Measurements from ENCODE around the gene MBD4. TPM values are rescaled to one million over a fixed set of nuclear protein-coding genes. Genes with fewer than 3 reads are reported as not detected.

MBD4 gene
- total and polyA plus RNA-seq, 2 of the 4 experiments (the other 2 are of a cell fraction), result 13.8 to 15.0 TPM

DNA sequence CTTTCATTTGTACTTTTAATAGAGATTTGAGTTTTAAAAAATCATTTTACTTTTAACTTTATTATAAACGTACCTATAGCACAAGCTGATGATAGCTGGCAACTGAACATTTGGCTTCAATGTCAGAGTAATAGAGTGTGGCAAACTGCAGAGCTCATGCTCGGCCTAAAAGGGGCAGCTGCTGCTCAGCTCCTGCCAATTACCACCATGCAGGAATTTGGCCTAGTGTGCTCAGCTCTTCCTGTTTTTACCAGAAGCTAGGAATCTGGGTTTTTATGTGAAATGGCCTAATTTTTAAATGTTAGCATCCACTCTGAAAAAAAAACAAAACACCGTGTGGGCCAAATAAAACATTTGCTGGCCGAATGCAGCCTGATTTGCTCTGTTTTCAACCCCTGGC lies 2.0 kb upstream of the MBD4 start:
- Histone ChIP-seq H3K9me3 (ENCODE audit: control insufficient read depth, insufficient read depth, low read length) (no peaks in the 10 kb centered on the region), H3K56ac (ENCODE audit: extremely low read depth, insufficient read depth, low read length) (peak overlapping the region; percentile 49; the same call in 1 of the 2 replicates), H4K8ac (ENCODE audit: low read depth in 2 of 2, low read length in 2 of 2) (peak overlapping the region; percentile 36 to 78; a peak in 3 of 4 replicates), H3K4me1 (ENCODE audit: control insufficient read depth, insufficient read depth, low read length) (peaks cover 4% of the 10 kb centered on the region), H3K4me2 (ENCODE audit: low read depth, low read length) (peak overlapping the region; percentile 14), H3K9ac (ENCODE audit: low read depth, low read length) (peak overlapping the region; percentile 65), H3K18ac (ENCODE audit: low read depth, low read length) (no peak overlapping the region), H3K36me3 (ENCODE audit: control insufficient read depth, insufficient read depth, low read length) (peaks cover 4% of the 10 kb centered on the region; the same call in 1 of the 2 replicates), H2AK5ac (ENCODE audit: low read depth, low read length) (no peak overlapping the region), H4K91ac (ENCODE audit: insufficient read depth, low read depth, low read length) (peak overlapping the region; percentile 28; the same call in 1 of the 2 replicates), H4K5ac (ENCODE audit: low read depth, low read length) (peak overlapping the region; percentile 20), H3K27ac (ENCODE audit: insufficient read depth, low read length) (peak overlapping the region; percentile 74; the same call in 1 of the 2 replicates), H3K4me3 (ENCODE audit: insufficient read depth, low read depth, low read length) (no peak overlapping the region), H2BK5ac (ENCODE audit: low read depth, low read length, poor library complexity, severe bottlenecking) (peak overlapping the region; percentile 92), H3K14ac (replicated peaks; ENCODE audit: low read depth, low read length) (peak overlapping the region; percentile 86; the same call in 1 of the 2 replicates), H2BK120ac (ENCODE audit: low read depth, low read length) (peak overlapping the region; percentile 65), H3K79me1 (ENCODE audit: low read depth in 1 of 2, low read length in 2 of 2) (peaks cover 21 to 65% of the 10 kb centered on the region in 2 experiments), H2BK15ac (ENCODE audit: low read depth, low read length) (peak overlapping the region; percentile 0; the same call in 1 of the 3 replicates), H3K9me1 (ENCODE audit: insufficient read depth, low read length) (peaks cover 6% of the 10 kb centered on the region; the same call in 1 of the 2 replicates), H2AFZ (replicated peaks; ENCODE audit: low read length, poor library complexity) (peak overlapping the region; percentile 46), H3K4ac (ENCODE audit: low read depth, low read length) (peak overlapping the region; percentile 83), H2BK20ac (ENCODE audit: low read depth, low read length) (0 out of 2 replicates have a peak overlapping the region, but pooled peaks have one; percentile 62), H3K27me3 (ENCODE audit: control insufficient read depth, insufficient read depth, low read length) (no peaks in the 10 kb centered on the region), H3K23ac (ENCODE audit: low read depth, low read length) (peak overlapping the region; percentile 26), H2AK9ac (replicated peaks; ENCODE audit: low read depth, low read length, poor library complexity) (peak overlapping the region; percentile 18), H4K20me1 (ENCODE audit: insufficient read depth, low read length) (no peaks in the 10 kb centered on the region)
- intact Hi-C loops (cut with micrococcal nuclease), result loop anchor here (2.0 to 5.0 kb wide), 5 partner anchors 46 to 386 kb away; no protein-coding TSS in a partner anchor
- ChIA-PET POLR2A (ENCODE audit: unreplicated experiment) (no interaction called here), CTCF (interaction anchor here (0.9 to 1.8 kb wide), 4 partner anchors 31 to 58 kb away, joined by 3 to 6 read pairs (median 4); no protein-coding TSS in a partner anchor)
- DNase-seq (peak; percentile 50), ATAC-seq (ENCODE audit: low read depth) (no peak)
- in situ Hi-C loops (cut with MboI; ENCODE audit: low sequenced_read_pairs), result no loop called here
- BruUV-seq (replicated peaks), result no TSS peak
- TF ChIP-seq USF2 (IDR thresholded peaks at IDR 0.05; ENCODE audit: low read depth, low read length), result no peak
- 0 out of 2 replicates have a peak, but pooled peaks have one; percentile 19 for TF ChIP-seq CTCF (conservative IDR thresholded peaks at IDR 0.05; ENCODE audit: low read depth, low read length)
- WGBS, 2 experiments (ENCODE audit: extremely low coverage in 2 of 2, insufficient read length in 1 of 2), result no CpG with 5 or more reads among the region's 4 CpGs
- dilution Hi-C loops (cut with HindIII; ENCODE audit: low sequenced_read_pairs, unreplicated experiment), result no loop called here

All from IMR-90 (cell line).